Measurements from ENCODE around the gene ADAM22.

DNA sequence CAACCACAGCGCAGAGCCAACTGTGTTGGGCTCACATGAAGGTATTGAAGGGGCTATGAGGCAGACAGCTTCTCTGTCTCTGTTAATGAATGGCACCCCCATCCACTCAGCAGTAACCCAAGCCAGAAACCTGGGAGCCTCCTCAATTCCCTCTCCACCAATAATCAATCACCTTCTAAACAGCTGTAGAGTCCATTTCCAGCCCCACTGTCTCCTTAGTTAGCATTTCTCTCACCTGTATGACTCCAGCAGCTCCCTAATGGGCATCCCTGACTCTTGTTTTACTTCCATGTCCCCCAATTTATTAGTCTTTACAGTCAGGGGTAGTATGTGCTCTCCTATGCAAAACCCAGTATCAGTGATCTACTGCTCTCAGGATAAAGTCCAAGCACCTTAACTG is 278.9 kb downstream of the ADAM22 start:
- TF ChIP-seq, protein P1, sequence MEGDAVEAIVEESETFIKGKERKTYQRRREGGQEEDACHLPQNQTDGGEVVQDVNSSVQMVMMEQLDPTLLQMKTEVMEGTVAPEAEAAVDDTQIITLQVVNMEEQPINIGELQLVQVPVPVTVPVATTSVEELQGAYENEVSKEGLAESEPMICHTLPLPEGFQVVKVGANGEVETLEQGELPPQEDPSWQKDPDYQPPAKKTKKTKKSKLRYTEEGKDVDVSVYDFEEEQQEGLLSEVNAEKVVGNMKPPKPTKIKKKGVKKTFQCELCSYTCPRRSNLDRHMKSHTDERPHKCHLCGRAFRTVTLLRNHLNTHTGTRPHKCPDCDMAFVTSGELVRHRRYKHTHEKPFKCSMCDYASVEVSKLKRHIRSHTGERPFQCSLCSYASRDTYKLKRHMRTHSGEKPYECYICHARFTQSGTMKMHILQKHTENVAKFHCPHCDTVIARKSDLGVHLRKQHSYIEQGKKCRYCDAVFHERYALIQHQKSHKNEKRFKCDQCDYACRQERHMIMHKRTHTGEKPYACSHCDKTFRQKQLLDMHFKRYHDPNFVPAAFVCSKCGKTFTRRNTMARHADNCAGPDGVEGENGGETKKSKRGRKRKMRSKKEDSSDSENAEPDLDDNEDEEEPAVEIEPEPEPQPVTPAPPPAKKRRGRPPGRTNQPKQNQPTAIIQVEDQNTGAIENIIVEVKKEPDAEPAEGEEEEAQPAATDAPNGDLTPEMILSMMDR (IDR thresholded peaks at IDR 0.05; ENCODE audit: poor library complexity) = no peak
- no peak for TF ChIP-seq EZH2phosphoT487 (IDR thresholded peaks at IDR 0.05; ENCODE audit: low read depth, severe bottlenecking, unreplicated experiment)
- no peak for TF ChIP-seq EZH2 (IDR thresholded peaks at IDR 0.05; ENCODE audit: borderline replicate concordance)

Measured in hepatocyte (in vitro differentiated cells).